GM18867 (cell line): ENCODE measurements around the gene HCRTR1.

Experiments used
- ATAC-seq: cut with Tn5 transposase; IDR thresholded peaks from one replicate; pipeline ENCODE4 v1.9.1; 2021; ENCODE audit warnings: mild to moderate bottlenecking, moderate library complexity; ENCODE audit not compliant: unreplicated experiment

HCRTR1 gene

GRCh38 chr1:31596737-31597097 lies 20.8 kb upstream of the HCRTR1 start:
- ATAC-seq = no peak

GRCh38 chr1:31598980-31599379 lies 18.5 kb upstream of the HCRTR1 start:
- ATAC-seq = no peak

GRCh38 chr1:31600641-31601040 lies 16.8 kb upstream of the HCRTR1 start:
- ATAC-seq = no peak

GRCh38 chr1:31602081-31602480 lies 15.4 kb upstream of the HCRTR1 start:
- no peak for ATAC-seq

- ATAC-seq = peak; percentile 96
Observed at GRCh38 chr1:31605908-31606427, 11.5 kb upstream of the HCRTR1 start.

- no peak for ATAC-seq
Observed at GRCh38 chr1:31607360-31607759, 10.1 kb upstream of the HCRTR1 start.

GRCh38 chr1:31609514-31610118 lies 7.9 kb upstream of the HCRTR1 start:
- no peak for ATAC-seq

GRCh38 chr1:31614414-31615005 lies 3.0 kb upstream of the HCRTR1 start:
- no peak for ATAC-seq

GRCh38 chr1:31615414-31615813 lies 2.1 kb upstream of the HCRTR1 start:
- ATAC-seq = no peak

- no peak for ATAC-seq
Observed at GRCh38 chr1:31615939-31616338, 1.6 kb upstream of the HCRTR1 start.

- ATAC-seq = peak; percentile 55
Observed at GRCh38 chr1:31617916-31618746, 642 bp downstream of the HCRTR1 start.

- ATAC-seq = no peak
Observed at GRCh38 chr1:31618916-31619846, 1.7 kb downstream of the HCRTR1 start.

- ATAC-seq = no peak
Observed at GRCh38 chr1:31620631-31621497, 3.4 kb downstream of the HCRTR1 start.

GRCh38 chr1:31621498-31621820 lies 4.0 kb downstream of the HCRTR1 start:
- no peak for ATAC-seq

GRCh38 chr1:31621847-31622730 lies 4.6 kb downstream of the HCRTR1 start:
- ATAC-seq = no peak

GRCh38 chr1:31623365-31623764 lies 5.9 kb downstream of the HCRTR1 start:
- ATAC-seq = no peak

GRCh38 chr1:31624309-31624708 lies 6.8 kb downstream of the HCRTR1 start:
- no peak for ATAC-seq

- ATAC-seq = no peak
Observed at GRCh38 chr1:31624731-31625514, 7.4 kb downstream of the HCRTR1 start.
